HG03280 (cell line): ENCODE results near the gene LY86.
A peak's percentile ranks its signal among the peaks of the same experiment; 100 is the strongest.

Source experiments
- ATAC-seq: cut with Tn5 transposase; IDR thresholded peaks from one replicate; pipeline ENCODE4 v1.9.1; 2021; ENCODE audit warnings: mild to moderate bottlenecking, moderate library complexity; ENCODE audit not compliant: unreplicated experiment

The LY86 gene

DNA sequence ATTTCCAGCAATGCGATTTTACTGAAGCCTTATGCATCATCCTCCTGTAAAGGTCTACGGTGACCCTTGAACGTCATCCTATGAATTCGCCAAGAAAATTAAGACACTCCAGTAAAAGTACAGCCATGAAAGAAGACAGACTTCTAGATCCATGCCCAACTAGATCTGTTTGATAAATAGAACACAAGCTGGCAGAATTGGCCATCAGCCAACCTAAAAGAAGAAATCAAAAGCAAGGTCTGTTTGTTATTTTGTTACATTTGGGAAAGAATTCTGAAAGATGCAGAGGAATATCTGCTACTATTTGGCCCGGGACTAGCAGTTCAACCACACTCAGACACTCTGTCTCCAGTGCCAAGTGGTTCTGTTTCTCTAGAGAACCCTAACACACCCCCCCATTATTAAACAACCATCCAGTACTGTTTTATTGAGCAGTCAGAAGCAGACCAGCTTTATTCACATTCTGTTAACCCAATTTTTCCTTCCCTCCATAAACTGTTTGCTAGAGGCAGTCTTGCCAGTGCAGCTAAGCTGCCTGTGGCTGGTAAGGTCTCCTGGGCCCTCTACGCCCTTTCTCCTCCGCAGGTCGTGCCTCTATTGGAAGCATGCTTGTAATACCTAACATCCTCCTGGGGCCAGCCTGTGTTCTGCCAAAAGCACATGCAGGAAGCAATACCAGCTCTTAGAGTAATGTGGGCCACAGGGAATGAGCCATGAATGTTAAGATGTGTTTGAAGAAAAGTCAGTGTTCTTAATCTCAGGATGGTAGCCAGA lies 30.7 kb downstream of the LY86 start:
- ATAC-seq = no peak

GRCh38 chr6:6620766-6621425 lies 32.4 kb downstream of the LY86 start:
- no peak for ATAC-seq

- no peak for ATAC-seq
Observed at GRCh38 chr6:6622501-6622900, 34.0 kb downstream of the LY86 start.

- ATAC-seq = no peak
Observed at GRCh38 chr6:6623553-6623952, 35.0 kb downstream of the LY86 start.

- ATAC-seq = no peak
Observed at GRCh38 chr6:6624269-6624990, 35.9 kb downstream of the LY86 start.

DNA sequence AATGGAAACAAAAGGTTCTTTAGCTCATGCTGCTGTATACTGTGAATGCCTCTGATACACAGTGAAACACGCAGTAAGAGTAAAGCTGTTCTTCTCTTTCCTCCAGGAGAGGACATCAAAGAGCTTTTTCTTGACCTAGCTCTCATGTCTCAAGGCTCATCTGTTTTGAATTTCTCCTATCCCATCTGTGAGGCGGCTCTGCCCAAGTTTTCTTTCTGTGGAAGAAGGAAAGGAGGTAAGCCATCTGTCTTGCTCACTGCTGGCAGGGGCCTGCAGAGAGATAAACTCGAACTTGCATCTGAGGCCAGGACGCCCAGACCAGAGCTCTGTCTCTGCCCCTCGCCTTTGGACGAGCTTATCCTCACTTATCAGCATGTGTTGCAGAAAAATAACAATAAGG lies 37.7 kb downstream of the LY86 start:
- no peak for ATAC-seq

- no peak for ATAC-seq
Observed at GRCh38 chr6:6629402-6629801, 40.9 kb downstream of the LY86 start.

GRCh38 chr6:6631053-6631452 lies 42.5 kb downstream of the LY86 start:
- ATAC-seq = no peak

DNA sequence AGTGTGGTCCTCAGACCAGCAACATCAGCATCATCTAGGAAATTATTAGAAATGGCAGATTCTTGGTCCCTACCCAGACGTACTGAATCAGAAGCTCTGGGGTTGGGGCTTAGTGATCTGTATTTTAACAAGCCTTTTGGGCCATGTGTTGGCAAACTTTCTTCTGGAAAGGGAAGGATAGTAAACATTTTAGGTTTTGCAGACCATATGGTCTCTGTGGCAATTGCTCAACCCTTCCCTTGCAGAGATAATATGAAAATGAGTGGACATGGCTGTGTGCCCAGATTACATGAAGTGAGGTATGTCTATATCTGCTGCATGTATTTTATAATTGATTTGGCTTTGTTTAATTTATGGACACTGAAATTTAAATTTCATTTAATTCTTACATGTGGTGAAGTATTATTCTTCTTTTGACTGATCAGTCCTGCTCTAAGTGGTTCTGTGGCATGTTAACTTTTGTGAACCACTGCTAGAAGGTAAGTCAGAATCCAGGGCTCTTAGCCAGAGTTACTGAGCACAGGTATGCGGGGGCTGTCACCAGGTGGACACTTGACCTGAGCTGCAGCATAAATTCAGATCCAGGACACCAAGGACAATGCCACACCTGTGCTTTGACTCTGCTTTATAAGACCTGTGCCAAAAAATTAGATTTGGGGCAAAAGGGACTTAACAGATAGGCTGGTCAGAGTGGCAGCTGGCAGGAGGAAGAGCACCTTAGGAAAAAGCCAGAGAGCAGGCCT lies 43.2 kb downstream of the LY86 start:
- ATAC-seq = no peak

GRCh38 chr6:6633898-6634734 lies 45.6 kb downstream of the LY86 start:
- ATAC-seq = no peak

DNA sequence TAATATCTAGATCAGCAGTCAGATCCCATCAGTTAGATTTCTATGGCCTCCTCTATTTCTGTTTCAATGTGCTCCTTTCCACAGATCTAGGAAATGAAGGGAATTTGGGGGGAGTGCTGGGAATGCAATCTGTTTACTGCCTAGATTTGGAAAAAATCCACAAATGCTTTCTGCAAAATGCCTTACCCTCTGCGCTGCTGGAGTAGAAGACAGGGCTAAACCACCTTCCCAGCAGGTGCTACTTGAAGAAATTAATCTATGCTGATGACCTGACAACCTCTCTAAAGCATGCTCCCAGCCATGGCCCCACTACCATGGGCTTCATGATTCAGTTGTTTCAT lies 46.2 kb downstream of the LY86 start:
- ATAC-seq = no peak

GRCh38 chr6:6635291-6635690 lies 46.8 kb downstream of the LY86 start:
- ATAC-seq = peak; percentile 47

- ATAC-seq = peak; percentile 53
Observed at GRCh38 chr6:6635869-6636268, 47.3 kb downstream of the LY86 start.

GRCh38 chr6:6639572-6639971 lies 51.1 kb downstream of the LY86 start:
- no peak for ATAC-seq

GRCh38 chr6:6640926-6641325 lies 52.4 kb downstream of the LY86 start:
- ATAC-seq = no peak

DNA sequence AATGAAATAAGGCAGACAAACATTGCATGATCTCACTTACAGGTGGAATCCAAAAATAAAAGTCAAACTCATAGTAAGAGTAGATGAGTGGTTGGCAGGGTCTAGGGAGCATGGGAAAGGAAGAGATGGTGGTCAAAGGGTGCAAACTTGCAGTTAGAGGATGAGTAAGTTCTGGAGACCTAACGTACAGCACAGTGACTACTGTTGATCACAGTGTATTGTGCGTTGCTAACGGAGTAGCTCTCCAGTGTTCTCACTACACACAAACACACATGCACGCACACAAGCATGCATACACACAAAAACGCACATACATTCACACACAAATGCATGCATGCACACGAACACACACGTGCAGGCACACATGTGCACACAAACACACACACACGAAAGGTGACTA lies 54.9 kb downstream of the LY86 start:
- ATAC-seq = peak; percentile 80

DNA sequence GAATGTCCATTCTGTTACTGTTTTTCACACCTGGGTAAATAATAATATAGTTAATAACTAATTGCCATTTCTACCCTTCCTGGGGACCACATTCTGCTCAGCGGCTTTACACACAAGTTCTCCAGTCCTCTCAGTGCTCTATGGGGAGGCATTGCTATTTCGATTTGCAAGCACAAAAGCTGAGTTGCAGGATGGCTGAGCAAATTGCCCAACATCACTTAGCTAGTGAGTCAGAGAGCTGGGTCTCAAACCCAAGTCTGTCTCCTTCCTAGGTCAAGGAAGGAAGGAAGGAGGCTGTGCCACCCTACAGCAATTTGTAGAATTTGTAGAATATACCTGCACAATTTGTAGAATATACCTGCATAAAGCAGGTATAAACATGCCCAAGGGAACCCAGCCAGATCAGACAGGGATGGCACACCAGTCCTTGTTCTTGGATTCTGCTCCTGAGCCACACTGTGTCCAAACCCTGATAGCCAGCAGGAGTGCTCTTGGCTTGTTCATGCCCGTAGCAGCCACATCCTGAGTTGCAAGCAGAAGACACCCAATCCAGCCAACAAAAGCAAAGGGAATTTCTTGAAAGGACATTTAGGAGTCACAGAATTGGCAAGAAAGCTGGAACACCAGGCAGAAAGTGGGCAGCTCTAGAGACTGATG lies 56.9 kb downstream of the LY86 start:
- ATAC-seq = no peak

DNA sequence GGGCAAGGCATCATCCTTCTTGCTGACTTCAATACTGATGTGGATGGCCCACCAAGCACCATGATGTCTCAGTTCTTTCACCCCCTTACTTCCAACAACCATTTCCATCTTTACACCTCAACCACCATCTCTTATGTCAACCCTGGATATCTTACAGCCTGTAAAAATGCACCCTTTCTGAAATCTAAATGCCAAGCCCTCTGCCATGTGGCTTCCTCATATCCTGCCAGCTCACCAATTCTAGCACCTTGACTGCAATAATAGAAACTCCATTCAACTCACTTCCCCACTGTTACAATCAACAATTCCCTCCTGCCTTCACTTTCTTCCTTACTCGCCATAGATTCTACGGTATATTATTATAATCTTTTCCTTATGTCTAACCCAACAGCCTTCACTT lies 57.9 kb downstream of the LY86 start:
- no peak for ATAC-seq

DNA sequence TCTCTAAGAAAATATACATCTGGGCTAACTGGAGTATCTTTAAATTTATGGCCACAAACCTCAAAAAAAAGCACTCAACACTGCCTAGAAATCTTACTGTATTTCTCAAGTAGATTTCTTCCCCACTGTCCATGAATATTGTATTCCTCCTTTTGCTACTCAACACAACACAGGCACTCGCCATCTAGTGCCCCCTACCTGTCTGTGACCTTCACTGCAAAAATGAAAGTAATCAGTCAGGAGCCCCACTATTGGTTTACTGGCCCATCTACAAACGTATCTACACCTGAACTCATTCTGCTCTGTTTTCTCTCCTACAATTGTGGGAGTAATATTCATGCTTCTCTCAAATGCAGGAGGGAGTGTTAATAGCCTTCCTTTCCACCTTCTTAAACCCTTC lies 58.3 kb downstream of the LY86 start:
- ATAC-seq = no peak
